GM12878 (cell line): Measurements from ENCODE around the gene SLC26A1.

Experiments used
- EP300 ChIP-seq, 2 experiments: fragments of 150-350 bp in 1 of 2; IDR thresholded peaks; 2 replicates each; pipeline ENCODE4 v1.6.1; 2011 to 2012; ENCODE audit warnings: low read depth in 2 of 2, low read length in 2 of 2, borderline replicate concordance in 1 of 2, improper control_type of control experiment in 1 of 2, inconsistent platforms in 1 of 2; ENCODE audit not compliant: control insufficient read depth in 1 of 2
- FOXM1 ChIP-seq: IDR thresholded peaks from 2 replicates; pipeline ENCODE4 v1.6.1; 2012; ENCODE audit warnings: low read depth, mild to moderate bottlenecking, inconsistent platforms, low read length, moderate library complexity
- GATAD2B ChIP-seq: fragments of 450-650 bp; conservative IDR thresholded peaks from 2 replicates; pipeline ENCODE4 v1.6.1; 2017; ENCODE audit warnings: low read depth, mild to moderate bottlenecking, moderate library complexity
- MXI1 ChIP-seq: fragments of 150-350 bp; IDR thresholded peaks from 2 replicates; pipeline ENCODE4 v1.6.1; 2011; ENCODE audit warnings: low read depth, mild to moderate bottlenecking, inconsistent platforms, low read length, improper control_type of control experiment
- PAX5 ChIP-seq: IDR thresholded peaks from 2 replicates; pipeline ENCODE4 v1.6.1; 2011; ENCODE audit warnings: low read depth, low read length, borderline replicate concordance
- POLR2A ChIP-seq: IDR thresholded peaks from 2 replicates; pipeline ENCODE4 v1.6.1; 2011; ENCODE audit warnings: low read depth, mild to moderate bottlenecking, low read length
- RAD21 ChIP-seq: IDR thresholded peaks from 2 replicates; pipeline ENCODE4 v1.6.1; 2011; ENCODE audit warnings: mild to moderate bottlenecking, low read depth, low read length, moderate library complexity; ENCODE audit not compliant: insufficient read depth
- SPI1 ChIP-seq: IDR thresholded peaks from 2 replicates; pipeline ENCODE4 v1.6.1; 2011; ENCODE audit warnings: low read depth, mild to moderate bottlenecking, low read length, moderate library complexity, borderline replicate concordance; ENCODE audit not compliant: insufficient read depth
- YBX1 ChIP-seq: fragments of 450-650 bp; IDR thresholded peaks from 2 replicates; pipeline ENCODE4 v1.6.1; 2016; ENCODE audit warnings: antibody characterized with exemption
- TF ChIP-seq, protein P1 (sequence below), 3 experiments: IDR thresholded peaks in 2 of 3; conservative IDR thresholded peaks in 1 of 3; 2 replicates each; pipeline ENCODE4 v1.5.1; 2011; ENCODE audit warnings: low read depth in 3 of 3, low read length in 3 of 3, mild to moderate bottlenecking in 3 of 3, control low read depth in 2 of 3, moderate library complexity in 2 of 3, inconsistent platforms in 1 of 3, mixed read lengths in 1 of 3; ENCODE audit not compliant: control insufficient read depth in 2 of 3, insufficient read depth in 1 of 3; ENCODE audit errors: extremely low read depth in 1 of 3
- TF ChIP-seq, protein P2 (sequence below): IDR thresholded peaks from 2 replicates; pipeline ENCODE4 v1.6.1; 2012; ENCODE audit warnings: low read depth, low read length, improper control_type of control experiment
- TF ChIP-seq, protein P3 (sequence below): fragments of 150-350 bp; IDR thresholded peaks from 2 replicates; pipeline ENCODE4 v1.6.1; 2014; ENCODE audit warnings: mild to moderate bottlenecking, low read depth, low read length
- TF ChIP-seq, protein P4 (sequence below): IDR thresholded peaks from 2 replicates; pipeline ENCODE4 v1.6.1; 2012; ENCODE audit warnings: low read depth, low read length, improper control_type of control experiment

DNA sequence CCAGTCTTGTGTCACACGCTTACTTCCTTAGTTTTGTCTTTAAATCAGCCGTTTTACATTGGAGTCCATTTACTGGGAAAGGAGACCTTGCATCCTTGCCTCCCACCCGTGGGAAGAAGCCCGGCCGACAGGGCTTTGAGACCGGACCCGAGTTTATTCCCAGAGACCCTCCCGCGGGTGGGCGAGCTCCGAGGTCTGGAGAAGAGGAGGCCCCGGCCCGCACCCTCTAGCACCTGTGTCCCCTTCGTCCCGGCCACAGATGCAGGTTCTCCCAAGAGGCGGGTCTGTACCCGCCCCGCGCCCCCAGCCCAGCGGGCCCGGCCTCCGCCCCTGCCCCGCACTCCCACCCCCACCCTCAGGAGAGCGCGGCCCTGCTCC, 3.8 kb upstream of the SLC26A1 start:
- TF ChIP-seq, protein P1, sequence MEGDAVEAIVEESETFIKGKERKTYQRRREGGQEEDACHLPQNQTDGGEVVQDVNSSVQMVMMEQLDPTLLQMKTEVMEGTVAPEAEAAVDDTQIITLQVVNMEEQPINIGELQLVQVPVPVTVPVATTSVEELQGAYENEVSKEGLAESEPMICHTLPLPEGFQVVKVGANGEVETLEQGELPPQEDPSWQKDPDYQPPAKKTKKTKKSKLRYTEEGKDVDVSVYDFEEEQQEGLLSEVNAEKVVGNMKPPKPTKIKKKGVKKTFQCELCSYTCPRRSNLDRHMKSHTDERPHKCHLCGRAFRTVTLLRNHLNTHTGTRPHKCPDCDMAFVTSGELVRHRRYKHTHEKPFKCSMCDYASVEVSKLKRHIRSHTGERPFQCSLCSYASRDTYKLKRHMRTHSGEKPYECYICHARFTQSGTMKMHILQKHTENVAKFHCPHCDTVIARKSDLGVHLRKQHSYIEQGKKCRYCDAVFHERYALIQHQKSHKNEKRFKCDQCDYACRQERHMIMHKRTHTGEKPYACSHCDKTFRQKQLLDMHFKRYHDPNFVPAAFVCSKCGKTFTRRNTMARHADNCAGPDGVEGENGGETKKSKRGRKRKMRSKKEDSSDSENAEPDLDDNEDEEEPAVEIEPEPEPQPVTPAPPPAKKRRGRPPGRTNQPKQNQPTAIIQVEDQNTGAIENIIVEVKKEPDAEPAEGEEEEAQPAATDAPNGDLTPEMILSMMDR (IDR thresholded peaks at IDR 0.05 in 2 of 3, conservative IDR thresholded peaks at IDR 0.05 in 1 of 3; ENCODE audit: control insufficient read depth in 2 of 3, extremely low read depth in 1 of 3, insufficient read depth in 1 of 3, low read depth in 3 of 3, low read length in 3 of 3), result no peak
- TF ChIP-seq PAX5 (no peak), POLR2A (no peak), EP300 (IDR thresholded peaks at IDR 0.05; ENCODE audit: borderline replicate concordance in 1 of 2, control insufficient read depth in 1 of 2, low read depth in 2 of 2, low read length in 2 of 2) (no peak), GATAD2B (no peak), SPI1 (no peak), YBX1 (no peak), FOXM1 (no peak), RAD21 (no peak), MXI1 (no peak)
- TF ChIP-seq, protein P2, sequence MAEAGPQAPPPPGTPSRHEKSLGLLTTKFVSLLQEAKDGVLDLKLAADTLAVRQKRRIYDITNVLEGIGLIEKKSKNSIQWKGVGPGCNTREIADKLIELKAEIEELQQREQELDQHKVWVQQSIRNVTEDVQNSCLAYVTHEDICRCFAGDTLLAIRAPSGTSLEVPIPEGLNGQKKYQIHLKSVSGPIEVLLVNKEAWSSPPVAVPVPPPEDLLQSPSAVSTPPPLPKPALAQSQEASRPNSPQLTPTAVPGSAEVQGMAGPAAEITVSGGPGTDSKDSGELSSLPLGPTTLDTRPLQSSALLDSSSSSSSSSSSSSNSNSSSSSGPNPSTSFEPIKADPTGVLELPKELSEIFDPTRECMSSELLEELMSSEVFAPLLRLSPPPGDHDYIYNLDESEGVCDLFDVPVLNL, result no peak
- TF ChIP-seq, protein P3, sequence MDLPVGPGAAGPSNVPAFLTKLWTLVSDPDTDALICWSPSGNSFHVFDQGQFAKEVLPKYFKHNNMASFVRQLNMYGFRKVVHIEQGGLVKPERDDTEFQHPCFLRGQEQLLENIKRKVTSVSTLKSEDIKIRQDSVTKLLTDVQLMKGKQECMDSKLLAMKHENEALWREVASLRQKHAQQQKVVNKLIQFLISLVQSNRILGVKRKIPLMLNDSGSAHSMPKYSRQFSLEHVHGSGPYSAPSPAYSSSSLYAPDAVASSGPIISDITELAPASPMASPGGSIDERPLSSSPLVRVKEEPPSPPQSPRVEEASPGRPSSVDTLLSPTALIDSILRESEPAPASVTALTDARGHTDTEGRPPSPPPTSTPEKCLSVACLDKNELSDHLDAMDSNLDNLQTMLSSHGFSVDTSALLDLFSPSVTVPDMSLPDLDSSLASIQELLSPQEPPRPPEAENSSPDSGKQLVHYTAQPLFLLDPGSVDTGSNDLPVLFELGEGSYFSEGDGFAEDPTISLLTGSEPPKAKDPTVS, result no peak
- TF ChIP-seq, protein P4, sequence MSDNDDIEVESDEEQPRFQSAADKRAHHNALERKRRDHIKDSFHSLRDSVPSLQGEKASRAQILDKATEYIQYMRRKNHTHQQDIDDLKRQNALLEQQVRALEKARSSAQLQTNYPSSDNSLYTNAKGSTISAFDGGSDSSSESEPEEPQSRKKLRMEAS, result no peak
